Lower leg skin (tissue), 3 donors: ENCODE results near the gene PIP4K2A.

Source experiments
- POLR2A ChIP-seq, 2 donors: fragments of 450-650 bp; IDR thresholded peaks; one replicate each; pipeline ENCODE4 v1.6.1; 2016 to 2017; ENCODE audit warnings: antibody characterized with exemption in 2 of 2, mild to moderate bottlenecking in 1 of 2, moderate library complexity in 1 of 2
- TF ChIP-seq, protein P1 (sequence below), 3 donors: fragments of 450-650 bp; IDR thresholded peaks; one replicate each; pipeline ENCODE4 v1.5.1; 2016; ENCODE audit warnings: antibody characterized with exemption in 3 of 3, mild to moderate bottlenecking in 3 of 3, moderate library complexity in 2 of 3

GRCh38 chr10:22626784-22627183 lies 87.6 kb downstream of the PIP4K2A start:
- TF ChIP-seq, protein P1, sequence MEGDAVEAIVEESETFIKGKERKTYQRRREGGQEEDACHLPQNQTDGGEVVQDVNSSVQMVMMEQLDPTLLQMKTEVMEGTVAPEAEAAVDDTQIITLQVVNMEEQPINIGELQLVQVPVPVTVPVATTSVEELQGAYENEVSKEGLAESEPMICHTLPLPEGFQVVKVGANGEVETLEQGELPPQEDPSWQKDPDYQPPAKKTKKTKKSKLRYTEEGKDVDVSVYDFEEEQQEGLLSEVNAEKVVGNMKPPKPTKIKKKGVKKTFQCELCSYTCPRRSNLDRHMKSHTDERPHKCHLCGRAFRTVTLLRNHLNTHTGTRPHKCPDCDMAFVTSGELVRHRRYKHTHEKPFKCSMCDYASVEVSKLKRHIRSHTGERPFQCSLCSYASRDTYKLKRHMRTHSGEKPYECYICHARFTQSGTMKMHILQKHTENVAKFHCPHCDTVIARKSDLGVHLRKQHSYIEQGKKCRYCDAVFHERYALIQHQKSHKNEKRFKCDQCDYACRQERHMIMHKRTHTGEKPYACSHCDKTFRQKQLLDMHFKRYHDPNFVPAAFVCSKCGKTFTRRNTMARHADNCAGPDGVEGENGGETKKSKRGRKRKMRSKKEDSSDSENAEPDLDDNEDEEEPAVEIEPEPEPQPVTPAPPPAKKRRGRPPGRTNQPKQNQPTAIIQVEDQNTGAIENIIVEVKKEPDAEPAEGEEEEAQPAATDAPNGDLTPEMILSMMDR (IDR thresholded peaks at IDR 0.05) = no peak
- TF ChIP-seq POLR2A (IDR thresholded peaks at IDR 0.05) = no peak
